H9 (cell line): ENCODE data around the gene LARGE1. TPM values are rescaled to one million over a fixed set of nuclear protein-coding genes. Genes with fewer than 3 reads are reported as not detected.

Experiments
- DNase-seq: peaks from one replicate; pipeline ENCODE4 v3.0.0-alpha.2; 2017
- H2AFZ ChIP-seq: one replicate; pipeline ENCODE4 v1.6.1; 2013; ENCODE audit warnings: mild to moderate bottlenecking, low read length, control low read depth, moderate library complexity
- H2AK5ac ChIP-seq: 2 replicates; pipeline ENCODE4 v1.6.1; 2013; ENCODE audit warnings: low read length, control low read depth, mixed read lengths; ENCODE audit not compliant: insufficient read length
- H2BK120ac ChIP-seq: one replicate; pipeline ENCODE4 v1.6.1; 2013; ENCODE audit warnings: low read depth, mild to moderate bottlenecking, low read length, control low read depth, inconsistent platforms; ENCODE audit not compliant: poor library complexity, severe bottlenecking
- H2BK12ac ChIP-seq: 2 replicates; pipeline ENCODE4 v1.6.1; 2013; ENCODE audit warnings: low read length, control low read depth, mixed read lengths, low read depth; ENCODE audit not compliant: insufficient read length
- H2BK15ac ChIP-seq: 2 replicates; pipeline ENCODE4 v1.6.1; 2013; ENCODE audit warnings: low read depth, low read length, control low read depth
- H2BK20ac ChIP-seq: one replicate; pipeline ENCODE4 v1.6.1; 2013; ENCODE audit warnings: low read depth, mild to moderate bottlenecking, low read length, control low read depth, inconsistent platforms; ENCODE audit not compliant: poor library complexity, severe bottlenecking
- H2BK5ac ChIP-seq: 2 replicates; pipeline ENCODE4 v1.6.1; 2013; ENCODE audit warnings: low read length, control low read depth, mixed read lengths; ENCODE audit not compliant: insufficient read length
- H3K14ac ChIP-seq: 2 replicates; pipeline ENCODE4 v1.6.1; 2013; ENCODE audit warnings: low read length, control low read depth; ENCODE audit not compliant: insufficient read depth
- H3K18ac ChIP-seq: 2 replicates; pipeline ENCODE4 v1.6.1; 2013; ENCODE audit warnings: low read depth, mild to moderate bottlenecking, mixed read lengths, low read length, control low read depth; ENCODE audit not compliant: insufficient read length
- H3K23ac ChIP-seq: 2 replicates; pipeline ENCODE4 v1.6.1; 2013; ENCODE audit warnings: low read length, control low read depth, mixed read lengths, low read depth; ENCODE audit not compliant: insufficient read length
- H3K23me2 ChIP-seq: 2 replicates; pipeline ENCODE4 v1.6.1; 2013; ENCODE audit warnings: low read depth, mild to moderate bottlenecking, mixed read lengths, low read length, control low read depth; ENCODE audit not compliant: insufficient read length, poor library complexity, severe bottlenecking
- H3K27ac ChIP-seq: 2 replicates; pipeline ENCODE4 v1.5.1; 2013; ENCODE audit warnings: low read length, control low read depth, mixed read lengths, low read depth; ENCODE audit not compliant: insufficient read length
- H3K27me3 ChIP-seq: 2 replicates; pipeline ENCODE4 v1.6.1; 2013; ENCODE audit warnings: low read length, control low read depth, inconsistent platforms; ENCODE audit not compliant: insufficient read depth
- H3K4ac ChIP-seq: 2 replicates; pipeline ENCODE4 v1.6.1; 2013; ENCODE audit warnings: low read depth, mild to moderate bottlenecking, control low read depth, inconsistent platforms, low read length, moderate library complexity
- H3K4me1 ChIP-seq: 2 replicates; pipeline ENCODE4 v1.6.1; 2013; ENCODE audit warnings: low read length, control low read depth, inconsistent platforms; ENCODE audit not compliant: insufficient read depth
- H3K4me2 ChIP-seq: 2 replicates; pipeline ENCODE4 v1.6.1; 2013; ENCODE audit warnings: low read length, control low read depth, mixed read lengths; ENCODE audit not compliant: insufficient read length, insufficient read depth
- H3K56ac ChIP-seq: 2 replicates; pipeline ENCODE4 v1.6.1; 2013; ENCODE audit warnings: low read depth, mild to moderate bottlenecking, mixed read lengths, low read length, control low read depth; ENCODE audit not compliant: insufficient read length
- H3K79me1 ChIP-seq: 2 replicates; pipeline ENCODE4 v1.6.1; 2013; ENCODE audit warnings: low read depth, mild to moderate bottlenecking, moderate library complexity, low read length, control low read depth, inconsistent platforms; ENCODE audit not compliant: insufficient read depth, poor library complexity, severe bottlenecking
- H3K79me2 ChIP-seq: 2 replicates; pipeline ENCODE4 v1.6.1; 2013; ENCODE audit warnings: low read length, control low read depth, inconsistent platforms; ENCODE audit not compliant: insufficient read depth
- H3K9ac ChIP-seq: 2 replicates; pipeline ENCODE4 v1.6.1; 2013; ENCODE audit warnings: low read length, control low read depth, mixed read lengths; ENCODE audit not compliant: insufficient read length; ENCODE audit errors: extremely low read depth
- H3K9me3 ChIP-seq: one replicate; pipeline ENCODE4 v1.6.1; 2013; ENCODE audit warnings: low read depth, low read length, inconsistent platforms; ENCODE audit not compliant: control insufficient read depth
- H3T11ph ChIP-seq: one replicate; pipeline ENCODE4 v1.6.1; 2013; ENCODE audit warnings: mild to moderate bottlenecking, low read length, control low read depth, inconsistent platforms
- H4K20me1 ChIP-seq: one replicate; pipeline ENCODE4 v1.6.1; 2013; ENCODE audit not compliant: control insufficient read depth, insufficient read length, insufficient read depth
- H4K5ac ChIP-seq: 2 replicates; pipeline ENCODE4 v1.6.1; 2013; ENCODE audit warnings: low read depth, mild to moderate bottlenecking, mixed read lengths, low read length, control low read depth; ENCODE audit not compliant: insufficient read length
- H4K8ac ChIP-seq: replicated peaks from 2 replicates; pipeline ENCODE4 v1.6.1; 2013; ENCODE audit warnings: low read length, control low read depth, mixed read lengths, low read depth; ENCODE audit not compliant: insufficient read length
- H4K91ac ChIP-seq: 2 replicates; pipeline ENCODE4 v1.6.1; 2013; ENCODE audit warnings: low read depth, mild to moderate bottlenecking, moderate library complexity, mixed read lengths, low read length, control low read depth; ENCODE audit not compliant: insufficient read length
- H3K27ac Mint-ChIP-seq, 3 experiments: 2 replicates in 2 of 3; 3 replicates in 1 of 3; pipeline ENCODE4 v1.8.0; 2020 to 2021; ENCODE audit warnings: mixed read lengths in 3 of 3, mild to moderate bottlenecking in 1 of 3, moderate library complexity in 1 of 3
- H3K27me3 Mint-ChIP-seq: 2 replicates; pipeline ENCODE4 v1.8.0; 2021; ENCODE audit warnings: low read depth, mild to moderate bottlenecking, moderate library complexity, mixed read lengths
- H3K36me3 Mint-ChIP-seq, 3 experiments: 2 replicates in 2 of 3; 3 replicates in 1 of 3; pipeline ENCODE4 v1.8.0; 2020 to 2021; ENCODE audit warnings: low read depth in 3 of 3, mixed read lengths in 3 of 3; ENCODE audit not compliant: insufficient read depth in 1 of 3
- H3K4me1 Mint-ChIP-seq, 2 experiments: 2 replicates each; pipeline ENCODE4 v1.8.0; 2020; ENCODE audit warnings: mixed read lengths in 2 of 2
- H3K4me3 Mint-ChIP-seq, 2 experiments: 2 replicates in 1 of 2; 3 replicates in 1 of 2; pipeline ENCODE4 v1.8.0; 2020 to 2021; ENCODE audit warnings: mild to moderate bottlenecking in 2 of 2, mixed read lengths in 2 of 2, moderate library complexity in 1 of 2
- H3K9me3 Mint-ChIP-seq, 2 experiments: 2 replicates in 1 of 2; 3 replicates in 1 of 2; pipeline ENCODE4 v1.8.0; 2020; ENCODE audit warnings: mild to moderate bottlenecking in 2 of 2, mixed read lengths in 2 of 2, moderate library complexity in 1 of 2
- CTCF ChIP-seq: fragments of 200-600 bp; sonication (generic); conservative IDR thresholded peaks from 3 replicates; pipeline ENCODE4 v1.8.0; 2021; ENCODE audit warnings: antibody characterized with exemption, mild to moderate bottlenecking
- WGBS: extraction: QIAGEN DNeasy Blood & Tissue Kit; methylation state at CpG from one replicate; pipeline ENCODE4 v1.1.7; 2013; ENCODE audit warnings: missing lambda C conversion rate, low lambda C conversion rate, mixed read lengths; ENCODE audit not compliant: insufficient read length; ENCODE audit errors: extremely low coverage; 5-methylcytosine and 5-hydroxymethylcytosine counted together
- total RNA-seq: library from RNA; stranded (reverse); gene quantifications from 2 replicates; pipeline ENCODE4 v1.2.1, GENCODE V29; 2021

Gene LARGE1
- total RNA-seq, 1 experiment from 2014 or later, result 43.5 TPM

- Histone ChIP-seq H4K8ac (no peak overlapping the region), H2BK15ac (no peak overlapping the region), H2BK5ac (no peak overlapping the region), H3K56ac (no peak overlapping the region), H2AK5ac (no peak overlapping the region), H4K91ac (no peak overlapping the region), H2AFZ (no peak overlapping the region), H3K4ac (no peak overlapping the region), H2BK12ac (no peak overlapping the region), H3K14ac (no peak overlapping the region), H3K4me2 (no peak overlapping the region), H3T11ph (no peak overlapping the region), H3K18ac (no peak overlapping the region), H2BK20ac (no peak overlapping the region), H3K9ac (no peak overlapping the region), H3K27ac (no peak overlapping the region), H3K23ac (no peak overlapping the region), H3K23me2 (no peaks in the 10 kb centered on the region), H4K20me1 (no peaks in the 10 kb centered on the region), H3K27me3 (no peaks in the 10 kb centered on the region), H3K9me3 (no peaks in the 10 kb centered on the region), H3K79me2 (no peaks in the 10 kb centered on the region), H3K79me1 (no peaks in the 10 kb centered on the region), H3K4me1 (no peaks in the 10 kb centered on the region), H2BK120ac (no peak overlapping the region), H4K5ac (no peak overlapping the region)
- DNase-seq, result no peak
- H3K4me1 Mint-ChIP-seq, result peaks cover 0 to 3% of the 10 kb centered on the region in 2 experiments; a peak in 3 of 4 replicates
- H3K27me3 Mint-ChIP-seq, result peaks cover 3% of the 10 kb centered on the region; the same call in 1 of the 2 replicates
- H3K9me3 Mint-ChIP-seq, result no peaks in the 10 kb centered on the region
- no peak for TF ChIP-seq CTCF
- H3K4me3 Mint-ChIP-seq, result no peak overlapping the region
- WGBS, result no CpG with 5 or more reads among the region's 2 CpGs
- peaks cover 5 to 16% (median 5%) of the 10 kb centered on the region in 3 experiments; a peak in 4 of 7 replicates for H3K36me3 Mint-ChIP-seq
- H3K27ac Mint-ChIP-seq, result no peak overlapping the region
Observed at GRCh38 chr22:33272871-33273270, 647.4 kb downstream of the LARGE1 start.
